ENCODE results near the gene DDX54. TPM values are rescaled to one million over a fixed set of nuclear protein-coding genes. Genes with fewer than 3 reads are reported as not detected.

Gene DDX54
- total RNA-seq, 2 donors from 2014 or later: 68.1 to 69.0 TPM

- H3K9ac ChIP-seq (ENCODE audit: extremely low read depth, low read length, poor library complexity, severe bottlenecking): no peak overlapping the region
- no peak for DNase-seq
- H3K27me3 ChIP-seq (ENCODE audit: control insufficient read depth, insufficient read depth, low read length, poor library complexity, severe bottlenecking): no peaks in the 10 kb centered on the region
- peaks cover 2% of the 10 kb centered on the region for H3K27me3 Mint-ChIP-seq (ENCODE audit: insufficient read depth)
- H3K4me1 Mint-ChIP-seq: peaks cover 31% of the 10 kb centered on the region
- peaks cover 31% of the 10 kb centered on the region for H3K36me3 Mint-ChIP-seq (ENCODE audit: low read depth)
- H3K9me3 Mint-ChIP-seq: peaks cover 7% of the 10 kb centered on the region
- H3K27ac ChIP-seq (ENCODE audit: low read depth, low read length): no peak overlapping the region
- H3K36me3 ChIP-seq (ENCODE audit: control insufficient read depth, insufficient read depth, low read length): peaks cover 17% of the 10 kb centered on the region
- H3K4me1 ChIP-seq (ENCODE audit: control insufficient read depth, insufficient read depth, low read length): peaks cover 24% of the 10 kb centered on the region
- H3K4me3 ChIP-seq (ENCODE audit: low read length): no peak overlapping the region
- no peak overlapping the region for H3K4me3 Mint-ChIP-seq
- WGBS, 2 experiments (ENCODE audit: insufficient coverage in 1 of 2, insufficient read length in 1 of 2): 94 to 98% methylated on average over 4 of the region's 4 CpGs
- peaks cover 11% of the 10 kb centered on the region for H3K9me3 ChIP-seq (ENCODE audit: control insufficient read depth, low read length)
- no peak for TF ChIP-seq CTCF (conservative IDR thresholded peaks at IDR 0.05)
- peak overlapping the region; percentile 41 for H3K27ac Mint-ChIP-seq
Observed at GRCh38 chr12:113233967-113234366, 48.7 kb upstream of the DDX54 start.

- Histone ChIP-seq H3K4me3 (ENCODE audit: low read length) (no peak overlapping the region), H3K9me3 (ENCODE audit: control insufficient read depth, low read length) (peaks cover 11% of the 10 kb centered on the region), H3K4me1 (ENCODE audit: control insufficient read depth, insufficient read depth, low read length) (peaks cover 24% of the 10 kb centered on the region), H3K36me3 (ENCODE audit: control insufficient read depth, insufficient read depth, low read length) (peaks cover 17% of the 10 kb centered on the region), H3K27me3 (ENCODE audit: control insufficient read depth, insufficient read depth, low read length, poor library complexity, severe bottlenecking) (no peaks in the 10 kb centered on the region), H3K27ac (ENCODE audit: low read depth, low read length) (no peak overlapping the region), H3K9ac (ENCODE audit: extremely low read depth, low read length, poor library complexity, severe bottlenecking) (no peak overlapping the region)
- DNase-seq: peak; percentile 96
- Mint-ChIP-seq H3K27me3 (ENCODE audit: insufficient read depth) (peaks cover 2% of the 10 kb centered on the region), H3K36me3 (ENCODE audit: low read depth) (peaks cover 33% of the 10 kb centered on the region), H3K27ac (peak overlapping the region; percentile 74), H3K9me3 (peaks cover 7% of the 10 kb centered on the region), H3K4me3 (peak overlapping the region; percentile 24), H3K4me1 (peaks cover 31% of the 10 kb centered on the region)
- WGBS, 2 experiments (ENCODE audit: insufficient coverage in 1 of 2, insufficient read length in 1 of 2): 69 to 84% methylated on average over 17 to 25 of the region's 25 CpGs
- peak; percentile 60 for TF ChIP-seq CTCF (conservative IDR thresholded peaks at IDR 0.05)
Observed at GRCh38 chr12:113232840-113233585, 47.7 kb upstream of the DDX54 start.

- H3K9me3 ChIP-seq (ENCODE audit: control insufficient read depth, low read length): peaks cover 11% of the 10 kb centered on the region
- peaks cover 31% of the 10 kb centered on the region for H3K4me1 Mint-ChIP-seq
- H3K27ac ChIP-seq (ENCODE audit: low read depth, low read length): no peak overlapping the region
- no peaks in the 10 kb centered on the region for H3K27me3 ChIP-seq (ENCODE audit: control insufficient read depth, insufficient read depth, low read length, poor library complexity, severe bottlenecking)
- peak overlapping the region; percentile 9 for H3K9ac ChIP-seq (ENCODE audit: extremely low read depth, low read length, poor library complexity, severe bottlenecking)
- no peak for TF ChIP-seq CTCF (conservative IDR thresholded peaks at IDR 0.05)
- DNase-seq: no peak
- H3K27me3 Mint-ChIP-seq (ENCODE audit: insufficient read depth): peaks cover 2% of the 10 kb centered on the region
- peaks cover 17% of the 10 kb centered on the region for H3K36me3 ChIP-seq (ENCODE audit: control insufficient read depth, insufficient read depth, low read length)
- H3K27ac Mint-ChIP-seq: peak overlapping the region; percentile 87
- H3K36me3 Mint-ChIP-seq (ENCODE audit: low read depth): peaks cover 38% of the 10 kb centered on the region
- H3K4me3 ChIP-seq (ENCODE audit: low read length): no peak overlapping the region
- 85 to 94% methylated on average over 7 to 18 of the region's 18 CpGs for WGBS, 2 experiments (ENCODE audit: insufficient coverage in 1 of 2, insufficient read length in 1 of 2)
- H3K9me3 Mint-ChIP-seq: peaks cover 7% of the 10 kb centered on the region
- peaks cover 24% of the 10 kb centered on the region for H3K4me1 ChIP-seq (ENCODE audit: control insufficient read depth, insufficient read depth, low read length)
- H3K4me3 Mint-ChIP-seq: no peak overlapping the region
Observed at GRCh38 chr12:113232089-113232839, 47.0 kb upstream of the DDX54 start.

Measured in endodermal cell (in vitro differentiated cells).